Measurements from ENCODE around the gene ABCG8. TPM values are rescaled to one million over a fixed set of nuclear protein-coding genes. Genes with fewer than 3 reads are reported as not detected.

The ABCG8 gene
- total RNA-seq, 1 donor from 2014 or later: not detected

DNA sequence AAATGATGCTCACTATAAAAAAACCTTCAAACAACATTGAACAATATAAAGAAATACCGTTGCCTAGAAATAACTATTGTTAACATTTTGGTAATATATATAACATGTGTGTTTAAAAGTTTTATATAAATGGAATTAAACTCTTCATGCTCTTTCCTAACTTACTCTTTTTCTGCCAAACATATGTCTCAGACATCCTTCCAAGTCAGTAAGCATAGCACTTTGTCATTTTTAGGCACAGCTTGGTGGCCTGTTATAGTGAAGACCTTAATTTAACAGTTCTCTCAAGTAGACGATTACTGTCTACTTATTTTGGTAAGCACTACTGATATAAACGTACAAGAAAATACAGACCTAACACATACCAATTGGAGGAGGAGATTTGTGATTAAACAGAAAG lies 24.1 kb upstream of the ABCG8 start:
- Mint-ChIP-seq H3K4me3 (ENCODE audit: unreplicated experiment) (no peak overlapping the region), H3K9me3 (ENCODE audit: unreplicated experiment) (no peaks in the 10 kb centered on the region), H3K27ac (ENCODE audit: unreplicated experiment) (no peak overlapping the region), H3K36me3 (ENCODE audit: unreplicated experiment) (peaks cover 7% of the 10 kb centered on the region), H3K27me3 (ENCODE audit: unreplicated experiment) (peaks cover 5% of the 10 kb centered on the region), H3K4me1 (ENCODE audit: unreplicated experiment) (peaks cover 11% of the 10 kb centered on the region)
- TF ChIP-seq, protein P1, sequence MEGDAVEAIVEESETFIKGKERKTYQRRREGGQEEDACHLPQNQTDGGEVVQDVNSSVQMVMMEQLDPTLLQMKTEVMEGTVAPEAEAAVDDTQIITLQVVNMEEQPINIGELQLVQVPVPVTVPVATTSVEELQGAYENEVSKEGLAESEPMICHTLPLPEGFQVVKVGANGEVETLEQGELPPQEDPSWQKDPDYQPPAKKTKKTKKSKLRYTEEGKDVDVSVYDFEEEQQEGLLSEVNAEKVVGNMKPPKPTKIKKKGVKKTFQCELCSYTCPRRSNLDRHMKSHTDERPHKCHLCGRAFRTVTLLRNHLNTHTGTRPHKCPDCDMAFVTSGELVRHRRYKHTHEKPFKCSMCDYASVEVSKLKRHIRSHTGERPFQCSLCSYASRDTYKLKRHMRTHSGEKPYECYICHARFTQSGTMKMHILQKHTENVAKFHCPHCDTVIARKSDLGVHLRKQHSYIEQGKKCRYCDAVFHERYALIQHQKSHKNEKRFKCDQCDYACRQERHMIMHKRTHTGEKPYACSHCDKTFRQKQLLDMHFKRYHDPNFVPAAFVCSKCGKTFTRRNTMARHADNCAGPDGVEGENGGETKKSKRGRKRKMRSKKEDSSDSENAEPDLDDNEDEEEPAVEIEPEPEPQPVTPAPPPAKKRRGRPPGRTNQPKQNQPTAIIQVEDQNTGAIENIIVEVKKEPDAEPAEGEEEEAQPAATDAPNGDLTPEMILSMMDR (IDR thresholded peaks at IDR 0.05): no peak
- DNase-seq (ENCODE audit: extremely low spot score, unreplicated experiment): no peak

DNA sequence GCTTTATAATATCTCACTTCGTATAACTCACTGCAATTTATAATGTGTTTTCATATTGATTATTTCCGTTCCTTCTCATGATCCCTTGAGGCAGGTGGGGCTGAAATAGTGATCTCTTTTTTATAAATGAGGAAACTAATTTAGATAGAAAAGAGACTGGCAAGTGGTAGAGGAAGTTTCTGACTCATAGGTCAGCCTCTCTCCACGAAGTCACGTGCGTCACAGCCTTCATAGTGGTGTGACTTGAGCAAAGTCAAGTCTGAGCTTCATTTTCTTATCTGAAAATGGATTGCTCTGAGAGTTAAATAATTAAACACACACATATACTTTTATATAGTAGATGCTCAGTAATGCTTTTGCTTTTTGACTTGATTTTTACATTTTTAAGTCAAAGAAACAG lies 20.0 kb upstream of the ABCG8 start:
- Mint-ChIP-seq H3K9me3 (ENCODE audit: unreplicated experiment) (no peaks in the 10 kb centered on the region), H3K27ac (ENCODE audit: unreplicated experiment) (no peak overlapping the region), H3K4me1 (ENCODE audit: unreplicated experiment) (peaks cover 2% of the 10 kb centered on the region), H3K36me3 (ENCODE audit: unreplicated experiment) (peaks cover 4% of the 10 kb centered on the region), H3K27me3 (ENCODE audit: unreplicated experiment) (peaks cover 31% of the 10 kb centered on the region), H3K4me3 (ENCODE audit: unreplicated experiment) (no peak overlapping the region)
- TF ChIP-seq, protein P1 (IDR thresholded peaks at IDR 0.05): no peak
- DNase-seq (ENCODE audit: extremely low spot score, unreplicated experiment): no peak

DNA sequence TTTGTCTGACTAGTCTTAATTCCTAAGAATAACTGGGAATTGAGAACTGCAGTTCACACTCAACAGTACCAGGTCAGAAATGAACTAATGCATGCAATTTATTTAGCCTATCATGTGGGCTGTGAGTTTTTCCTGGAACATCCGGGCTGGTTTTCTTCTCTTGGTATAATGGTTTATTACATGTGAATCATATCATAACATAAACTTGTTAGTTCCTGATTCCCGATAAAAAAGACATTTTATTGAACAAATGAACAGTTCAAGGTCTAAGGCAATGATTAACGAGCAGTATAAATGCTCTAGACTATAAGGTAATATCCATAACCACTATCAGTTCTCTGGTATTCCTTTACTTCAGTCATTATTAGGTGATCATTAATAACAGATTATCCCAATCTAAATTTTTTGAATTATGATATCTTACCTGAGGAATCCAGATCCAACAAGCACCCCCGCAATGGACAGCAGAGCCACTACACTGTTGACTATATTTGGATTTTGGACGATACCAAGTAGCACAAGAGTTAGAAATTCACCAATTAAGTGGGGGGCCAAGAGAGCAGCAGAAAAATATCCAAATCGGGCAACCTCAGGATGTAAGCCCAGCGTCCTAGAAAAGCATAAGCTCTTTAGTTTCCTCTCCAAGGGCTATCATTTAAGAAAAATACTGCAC lies 19.1 kb upstream of the ABCG8 start:
- H3K4me3 Mint-ChIP-seq (ENCODE audit: unreplicated experiment): no peak overlapping the region
- TF ChIP-seq, protein P1 (IDR thresholded peaks at IDR 0.05): no peak
- H3K36me3 Mint-ChIP-seq (ENCODE audit: unreplicated experiment): peaks cover 4% of the 10 kb centered on the region
- H3K9me3 Mint-ChIP-seq (ENCODE audit: unreplicated experiment): no peaks in the 10 kb centered on the region
- no peak overlapping the region for H3K27ac Mint-ChIP-seq (ENCODE audit: unreplicated experiment)
- H3K4me1 Mint-ChIP-seq (ENCODE audit: unreplicated experiment): peaks cover 2% of the 10 kb centered on the region
- DNase-seq (ENCODE audit: extremely low spot score, unreplicated experiment): no peak
- peaks cover 38% of the 10 kb centered on the region for H3K27me3 Mint-ChIP-seq (ENCODE audit: unreplicated experiment)

DNA sequence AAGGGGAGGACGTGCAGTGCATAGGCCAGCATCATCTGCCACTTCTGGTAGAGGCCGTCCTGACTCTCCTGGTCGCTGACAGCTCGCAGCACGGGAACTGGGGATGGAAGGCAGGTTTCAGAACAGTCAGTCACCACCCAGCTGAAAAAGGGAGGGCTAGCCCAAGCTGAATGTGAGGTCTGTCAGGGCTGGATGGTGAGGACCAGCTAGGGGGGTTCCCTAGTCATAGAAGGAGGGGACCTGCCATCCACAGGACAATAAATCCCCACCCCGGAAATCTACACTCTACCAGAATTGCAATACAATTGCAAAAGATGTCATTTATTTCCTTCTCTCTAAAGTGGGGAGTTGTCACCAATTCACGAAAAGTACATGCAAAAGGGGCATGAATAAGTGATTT lies 15.9 kb upstream of the ABCG8 start:
- TF ChIP-seq, protein P1 (IDR thresholded peaks at IDR 0.05): no peak
- Mint-ChIP-seq H3K36me3 (ENCODE audit: unreplicated experiment) (no peaks in the 10 kb centered on the region), H3K4me3 (ENCODE audit: unreplicated experiment) (no peak overlapping the region), H3K4me1 (ENCODE audit: unreplicated experiment) (peaks cover 2% of the 10 kb centered on the region), H3K27me3 (ENCODE audit: unreplicated experiment) (peaks cover 42% of the 10 kb centered on the region), H3K9me3 (ENCODE audit: unreplicated experiment) (no peaks in the 10 kb centered on the region), H3K27ac (ENCODE audit: unreplicated experiment) (no peak overlapping the region)
- DNase-seq (ENCODE audit: extremely low spot score, unreplicated experiment): no peak

DNA sequence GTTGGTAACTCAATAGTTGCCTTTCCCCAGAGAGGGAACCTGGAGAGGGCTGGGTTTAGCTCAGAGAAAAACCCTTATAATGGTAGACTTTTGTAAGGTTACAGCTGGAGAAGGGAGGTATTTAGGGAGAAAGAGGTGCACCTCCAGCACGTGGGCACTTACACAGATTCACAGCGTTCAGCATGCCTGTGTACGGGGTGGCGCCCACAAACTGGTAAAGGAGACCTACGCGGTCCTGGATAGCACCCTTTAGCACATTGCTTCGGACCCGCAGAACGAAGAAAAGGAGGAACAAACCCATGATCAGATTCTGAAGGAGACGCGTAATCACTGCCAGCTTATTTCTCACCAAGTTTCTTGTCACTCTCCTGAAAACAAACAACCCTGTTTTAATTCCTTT lies 15.0 kb upstream of the ABCG8 start:
- H3K27ac Mint-ChIP-seq (ENCODE audit: unreplicated experiment): no peak overlapping the region
- H3K36me3 Mint-ChIP-seq (ENCODE audit: unreplicated experiment): no peaks in the 10 kb centered on the region
- H3K9me3 Mint-ChIP-seq (ENCODE audit: unreplicated experiment): no peaks in the 10 kb centered on the region
- TF ChIP-seq, protein P1 (IDR thresholded peaks at IDR 0.05): no peak
- peaks cover 40% of the 10 kb centered on the region for H3K27me3 Mint-ChIP-seq (ENCODE audit: unreplicated experiment)
- DNase-seq (ENCODE audit: extremely low spot score, unreplicated experiment): no peak
- peaks cover under 1% of the 10 kb centered on the region for H3K4me1 Mint-ChIP-seq (ENCODE audit: unreplicated experiment)
- no peak overlapping the region for H3K4me3 Mint-ChIP-seq (ENCODE audit: unreplicated experiment)
